Activated T-helper 17 cell treated with anti-CD3 and anti-CD28 coated beads, Interleukin-2, amount 50 U/mL, for 72 hours (primary cell): ENCODE data around the gene RAB11FIP5. TPM values are rescaled to one million over a fixed set of nuclear protein-coding genes. Genes with fewer than 3 reads are reported as not detected.
A peak's percentile ranks its signal among the peaks of the same experiment; 100 is the strongest.
"Not testable (repeated sequence)": the region's sequence is repeated elsewhere in the genome, so short reads cannot be mapped to it uniquely, and the experiment has no call there.

Source experiments
- ATAC-seq: fragments of 150-1000 bp; cut with Tn5 transposase; replicated peaks from 2 replicates; pipeline ENCODE4 v1.10.0; 2021; ENCODE audit warnings: mild to moderate bottlenecking, moderate library complexity
- H3K27ac Mint-ChIP-seq: one replicate; pipeline ENCODE4 v1.8.0; 2022; ENCODE audit warnings: mixed read lengths
- H3K27me3 Mint-ChIP-seq: one replicate; pipeline ENCODE4 v1.8.0; 2022; ENCODE audit warnings: mixed read lengths
- H3K36me3 Mint-ChIP-seq: one replicate; pipeline ENCODE4 v1.8.0; 2022; ENCODE audit warnings: low read depth, mild to moderate bottlenecking, mixed read lengths
- H3K4me1 Mint-ChIP-seq: one replicate; pipeline ENCODE4 v1.8.0; 2022; ENCODE audit warnings: mixed read lengths
- H3K4me3 Mint-ChIP-seq: one replicate; pipeline ENCODE4 v1.8.0; 2022; ENCODE audit warnings: mild to moderate bottlenecking, mixed read lengths
- H3K9me3 Mint-ChIP-seq: one replicate; pipeline ENCODE4 v1.8.0; 2022; ENCODE audit warnings: mixed read lengths
- total RNA-seq, 2 donors: library from RNA; stranded (reverse); gene quantifications; one replicate each; pipeline ENCODE4 v1.2.3, GENCODE V29; 2022

The RAB11FIP5 gene, protein sequence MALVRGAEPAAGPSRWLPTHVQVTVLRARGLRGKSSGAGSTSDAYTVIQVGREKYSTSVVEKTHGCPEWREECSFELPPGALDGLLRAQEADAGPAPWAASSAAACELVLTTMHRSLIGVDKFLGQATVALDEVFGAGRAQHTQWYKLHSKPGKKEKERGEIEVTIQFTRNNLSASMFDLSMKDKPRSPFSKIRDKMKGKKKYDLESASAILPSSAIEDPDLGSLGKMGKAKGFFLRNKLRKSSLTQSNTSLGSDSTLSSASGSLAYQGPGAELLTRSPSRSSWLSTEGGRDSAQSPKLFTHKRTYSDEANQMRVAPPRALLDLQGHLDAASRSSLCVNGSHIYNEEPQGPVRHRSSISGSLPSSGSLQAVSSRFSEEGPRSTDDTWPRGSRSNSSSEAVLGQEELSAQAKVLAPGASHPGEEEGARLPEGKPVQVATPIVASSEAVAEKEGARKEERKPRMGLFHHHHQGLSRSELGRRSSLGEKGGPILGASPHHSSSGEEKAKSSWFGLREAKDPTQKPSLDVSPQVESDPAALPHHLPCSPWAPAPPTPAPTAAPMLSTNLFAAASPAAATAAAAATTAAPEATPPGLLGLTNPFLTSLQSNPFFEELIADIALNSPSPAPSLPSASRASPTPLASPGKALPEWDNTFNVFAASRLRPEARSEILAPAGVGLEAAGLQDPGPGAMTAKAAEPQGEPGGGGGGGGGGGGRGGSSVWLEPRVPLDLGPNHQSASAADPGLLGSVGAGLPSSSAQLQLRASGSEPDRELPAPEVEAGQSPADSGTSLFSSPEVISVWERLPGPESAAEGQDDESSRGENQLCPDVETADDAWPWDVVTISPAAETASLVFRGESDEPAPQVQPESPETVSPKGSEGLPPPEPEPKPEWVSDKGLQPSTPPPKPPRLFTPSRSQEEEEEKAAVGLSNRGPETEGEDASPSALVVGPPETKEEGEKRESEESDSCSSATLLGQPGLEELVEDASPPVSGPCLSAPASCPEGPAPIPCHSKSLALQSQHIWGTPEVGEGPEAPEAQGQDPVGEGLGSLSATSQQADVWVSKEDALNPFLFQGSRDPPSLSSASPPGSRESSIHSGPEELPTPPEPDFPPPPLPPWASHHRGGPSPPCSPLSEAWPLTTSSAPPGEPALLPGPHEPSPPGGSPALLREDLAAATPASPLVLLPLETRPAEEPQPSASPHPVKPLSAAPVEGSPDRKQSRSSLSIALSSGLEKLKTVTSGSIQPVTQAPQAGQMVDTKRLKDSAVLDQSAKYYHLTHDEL (N-terminal part only)
- 10 to 100 TPM; 15.5 to 29.9 TPM for total RNA-seq

DNA sequence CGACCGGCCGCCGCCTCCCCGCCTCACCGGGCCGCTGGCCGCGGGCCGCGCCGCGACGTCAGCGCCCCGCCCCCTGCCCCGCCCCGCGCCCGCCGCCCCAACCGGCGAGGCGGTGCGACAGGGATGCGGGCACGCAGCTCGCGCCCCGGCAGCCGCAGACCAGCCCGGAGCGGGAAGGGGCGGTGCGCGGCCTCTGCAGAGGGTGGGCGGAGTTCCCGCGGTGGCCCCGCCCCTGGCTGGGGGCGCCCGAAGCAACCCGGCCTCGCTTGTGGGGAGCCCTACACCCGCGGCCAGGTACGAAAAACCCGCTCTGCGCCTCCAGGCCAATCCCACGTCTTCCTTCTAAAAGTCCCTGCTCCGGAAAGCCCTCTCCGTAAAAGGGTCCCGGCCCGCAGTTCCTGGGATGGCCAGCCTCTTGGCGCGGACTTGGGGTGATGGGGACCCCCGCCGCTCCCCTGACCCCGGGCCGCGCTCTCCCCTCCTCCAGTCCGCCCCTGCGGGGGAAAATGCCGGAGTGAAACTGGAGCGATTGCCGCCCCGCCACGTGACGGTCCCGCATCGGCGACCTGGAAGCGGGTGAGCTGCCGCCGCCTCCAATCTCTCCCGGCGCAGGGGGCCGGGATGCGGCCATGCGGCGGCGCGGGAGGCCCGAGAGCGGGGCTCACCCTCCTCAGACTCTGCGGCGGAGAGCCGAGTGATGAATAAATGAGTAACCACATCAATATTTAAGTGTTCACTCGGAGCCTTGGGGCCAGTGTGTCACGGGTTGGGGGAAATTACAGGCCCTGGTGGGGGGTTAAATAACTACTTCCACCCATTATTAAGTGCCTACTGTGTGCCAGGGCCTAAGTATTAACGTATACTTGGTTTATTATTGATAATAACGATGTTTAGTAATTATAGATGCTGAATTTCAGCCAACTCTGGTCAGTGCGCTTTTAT lies at the start of gene RAB11FIP5:
Gene RAB11FIP5 (minus strand): TSS at position 36 of the 942 bp plus-strand sequence. CDS start 171 bp downstream, outside the sequence.
- Mint-ChIP-seq H3K9me3 (no peaks in the 10 kb centered on the region), H3K36me3 (peaks cover 5% of the 10 kb centered on the region), H3K4me3 (peak within 1 kb of the TSS; percentile 92), H3K27ac (peak within 1 kb of the TSS; percentile 91), H3K27me3 (no peaks in the 10 kb centered on the region), H3K4me1 (peaks cover 12% of the 10 kb centered on the region)
- peak; percentile 82 for ATAC-seq

DNA sequence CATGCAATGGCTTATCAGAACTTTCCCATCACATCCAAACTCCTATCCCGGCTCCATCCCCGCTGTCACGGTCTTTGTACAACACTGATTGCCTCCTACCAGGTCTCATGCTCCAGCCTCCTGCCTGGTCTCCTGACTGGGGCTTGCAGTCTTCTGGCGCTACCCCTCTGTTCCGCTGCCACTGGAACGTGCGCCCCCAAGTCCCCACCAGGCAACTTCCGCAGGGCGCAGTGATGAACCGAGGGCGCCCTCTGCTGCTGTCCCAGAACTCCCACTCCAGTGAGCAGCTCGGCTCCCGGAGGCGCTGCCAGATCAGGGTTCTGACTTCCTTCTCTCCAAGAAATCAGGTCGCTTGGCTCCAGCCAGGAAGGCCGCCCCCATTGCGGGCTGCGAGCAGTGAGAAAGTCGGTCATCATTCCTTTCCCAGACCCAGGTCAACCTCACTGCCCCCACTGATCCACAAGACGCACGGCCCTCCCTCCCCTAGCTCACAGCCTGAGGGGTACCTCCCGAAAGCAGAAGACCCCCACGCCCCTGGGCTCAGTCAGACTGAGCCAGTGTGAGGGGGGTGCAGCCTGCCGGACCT lies 43.9 kb upstream of the RAB11FIP5 start:
- no peaks in the 10 kb centered on the region for H3K4me1 Mint-ChIP-seq
- H3K4me3 Mint-ChIP-seq = no peak overlapping the region
- H3K9me3 Mint-ChIP-seq = no peaks in the 10 kb centered on the region
- peak; percentile 70 for ATAC-seq
- peaks cover 29% of the 10 kb centered on the region for H3K27me3 Mint-ChIP-seq
- H3K36me3 Mint-ChIP-seq = no peaks in the 10 kb centered on the region
- no peak overlapping the region for H3K27ac Mint-ChIP-seq

DNA sequence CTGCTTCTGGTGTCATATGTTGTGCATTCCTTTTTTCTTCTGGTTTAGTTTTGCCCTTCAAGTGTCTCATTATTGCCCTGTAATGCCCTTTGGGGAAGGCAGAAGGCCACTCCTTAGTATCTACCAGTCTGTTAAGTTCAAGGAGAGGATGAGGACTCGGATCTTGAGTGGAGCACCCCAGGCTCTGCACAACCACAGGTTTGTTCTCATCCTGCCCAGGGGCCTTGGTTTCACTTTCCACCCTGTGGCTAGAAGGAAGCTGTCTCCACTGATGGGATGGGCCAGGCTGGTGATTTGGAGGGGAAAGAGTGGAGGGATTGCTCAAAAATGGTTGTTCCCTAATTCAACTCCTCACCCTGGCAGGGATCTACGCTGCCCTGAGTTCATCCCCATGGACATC lies 30.2 kb upstream of the RAB11FIP5 start:
- ATAC-seq = no peak
- no peaks in the 10 kb centered on the region for H3K4me1 Mint-ChIP-seq
- no peaks in the 10 kb centered on the region for H3K9me3 Mint-ChIP-seq
- H3K27ac Mint-ChIP-seq = no peak overlapping the region
- peaks cover 6% of the 10 kb centered on the region for H3K27me3 Mint-ChIP-seq
- no peaks in the 10 kb centered on the region for H3K36me3 Mint-ChIP-seq
- H3K4me3 Mint-ChIP-seq = no peak overlapping the region

DNA sequence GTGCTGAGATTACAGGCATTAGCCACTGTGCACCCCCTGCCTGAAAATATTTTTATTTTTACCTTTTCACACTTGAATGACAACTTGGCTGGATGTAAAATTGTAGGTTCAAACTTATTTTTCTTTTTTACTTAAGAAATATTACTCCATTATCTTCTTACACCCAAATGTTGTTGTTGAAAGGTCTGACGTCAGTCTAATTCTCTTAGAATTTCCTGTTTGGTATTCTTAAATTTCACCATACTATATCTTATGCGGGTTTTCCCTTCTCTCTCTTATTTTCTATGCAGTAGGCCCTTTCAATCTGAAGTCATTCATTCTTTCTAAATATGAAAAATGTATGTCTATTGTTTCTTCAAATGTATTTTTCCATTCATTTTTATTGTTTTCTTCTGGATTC lies 29.1 kb upstream of the RAB11FIP5 start:
- Mint-ChIP-seq H3K9me3 (no peaks in the 10 kb centered on the region), H3K27me3 (peaks cover 6% of the 10 kb centered on the region), H3K27ac (no peak overlapping the region), H3K36me3 (no peaks in the 10 kb centered on the region), H3K4me3 (no peak overlapping the region), H3K4me1 (no peaks in the 10 kb centered on the region)
- ATAC-seq = no peak

DNA sequence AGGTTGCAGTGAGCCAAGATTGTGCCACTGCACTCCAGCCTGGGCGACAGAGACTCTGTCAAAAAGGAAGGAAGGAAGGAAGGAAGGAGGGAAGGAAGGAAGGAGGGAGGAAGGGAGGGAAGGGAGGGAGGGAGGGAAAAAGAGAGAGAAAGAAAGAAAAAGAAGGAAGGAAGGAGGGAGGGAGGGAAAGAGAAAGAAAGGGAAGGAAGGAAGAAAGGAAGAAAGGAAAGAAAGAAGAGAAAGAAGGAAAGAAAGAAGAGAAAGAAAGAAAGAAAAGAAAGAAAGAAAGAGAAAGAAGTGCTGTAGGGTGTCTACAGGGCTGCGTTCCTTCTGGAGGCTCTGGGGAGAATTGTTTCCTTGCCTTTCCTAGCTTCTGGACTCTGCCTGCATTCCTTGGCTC lies 22.5 kb upstream of the RAB11FIP5 start:
- no peaks in the 10 kb centered on the region for H3K4me1 Mint-ChIP-seq
- H3K36me3 Mint-ChIP-seq = no peaks in the 10 kb centered on the region
- no peak for ATAC-seq
- no peaks in the 10 kb centered on the region for H3K9me3 Mint-ChIP-seq
- H3K4me3 Mint-ChIP-seq = no peak overlapping the region
- no peaks in the 10 kb centered on the region for H3K27me3 Mint-ChIP-seq
- no peak overlapping the region for H3K27ac Mint-ChIP-seq

DNA sequence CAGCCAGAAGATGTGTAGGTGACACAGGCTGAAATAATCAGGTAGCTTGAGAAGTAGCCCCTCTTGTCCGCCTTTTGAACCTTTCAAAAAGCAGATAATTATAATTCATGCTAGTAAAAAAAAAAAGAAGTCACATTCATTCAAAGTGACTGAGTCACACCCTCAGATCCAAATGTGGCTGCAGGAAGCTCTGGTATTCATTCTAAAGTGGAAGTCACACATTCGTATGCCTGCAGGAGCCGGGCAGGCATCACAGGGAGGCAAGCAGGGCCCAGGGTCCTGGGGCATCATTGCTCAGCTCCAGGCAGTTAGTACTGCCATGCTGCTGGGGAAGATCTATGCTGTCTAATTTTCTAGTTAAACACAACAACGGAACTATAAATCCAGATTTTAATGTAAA lies 21.7 kb upstream of the RAB11FIP5 start:
- Mint-ChIP-seq H3K36me3 (no peaks in the 10 kb centered on the region), H3K27me3 (no peaks in the 10 kb centered on the region), H3K27ac (no peak overlapping the region), H3K4me1 (no peaks in the 10 kb centered on the region), H3K4me3 (no peak overlapping the region), H3K9me3 (no peaks in the 10 kb centered on the region)
- no peak for ATAC-seq

DNA sequence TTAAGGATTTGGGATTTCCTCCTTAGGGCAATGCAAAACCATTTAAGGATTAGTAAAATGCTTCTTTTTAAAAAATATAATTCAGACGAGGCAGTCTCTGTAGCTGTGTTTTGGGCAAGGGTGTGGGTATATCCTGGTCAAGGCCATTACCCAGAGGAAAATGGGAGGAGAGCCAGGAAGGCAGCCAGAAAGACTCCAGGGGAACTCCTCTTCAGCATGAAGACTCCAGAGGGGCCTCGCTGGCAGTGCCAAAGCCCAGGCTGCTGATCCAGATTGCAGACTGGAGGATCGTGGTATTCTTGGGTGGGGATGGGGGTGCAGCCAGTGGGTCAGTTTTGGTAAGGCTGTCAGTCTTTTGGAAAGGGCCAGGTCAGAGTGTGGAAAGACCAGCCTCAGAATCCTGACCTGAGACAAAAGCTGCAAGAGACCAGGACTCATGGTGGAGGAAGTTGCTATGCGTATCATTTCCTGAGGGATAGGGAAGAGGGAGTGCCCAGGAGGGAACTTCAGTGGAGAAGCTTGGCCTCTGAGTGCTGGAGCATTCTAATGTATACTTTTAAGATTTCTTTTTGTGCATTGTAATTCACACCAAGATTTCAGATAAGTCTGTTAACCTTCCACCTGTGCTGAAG lies 20.9 kb upstream of the RAB11FIP5 start:
- Mint-ChIP-seq H3K27ac (no peak overlapping the region), H3K9me3 (no peaks in the 10 kb centered on the region), H3K27me3 (no peaks in the 10 kb centered on the region), H3K4me3 (no peak overlapping the region), H3K4me1 (no peaks in the 10 kb centered on the region), H3K36me3 (no peaks in the 10 kb centered on the region)
- no peak for ATAC-seq

DNA sequence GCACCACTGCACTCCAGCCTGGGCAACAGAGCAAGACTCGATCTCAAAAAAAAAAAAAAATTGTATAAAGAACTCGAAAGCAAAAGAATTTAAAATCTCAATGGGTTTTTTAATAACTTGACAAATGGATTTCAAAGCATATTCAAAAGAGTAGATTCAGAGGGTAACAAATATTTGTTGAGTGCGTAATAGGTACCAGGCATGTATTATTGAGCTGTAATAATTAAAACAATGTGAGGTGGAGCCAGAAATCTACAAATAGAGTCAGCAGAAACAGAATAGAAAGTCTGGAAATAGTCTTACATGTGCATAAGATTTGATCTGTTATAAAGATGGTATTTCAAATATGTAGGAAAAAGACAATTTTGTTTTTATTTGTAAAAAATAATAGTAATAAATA lies 19.1 kb upstream of the RAB11FIP5 start:
- H3K9me3 Mint-ChIP-seq = no peaks in the 10 kb centered on the region
- ATAC-seq = no peak
- no peak overlapping the region for H3K4me3 Mint-ChIP-seq
- H3K4me1 Mint-ChIP-seq = no peaks in the 10 kb centered on the region
- no peaks in the 10 kb centered on the region for H3K36me3 Mint-ChIP-seq
- no peak overlapping the region for H3K27ac Mint-ChIP-seq
- H3K27me3 Mint-ChIP-seq = no peaks in the 10 kb centered on the region

DNA sequence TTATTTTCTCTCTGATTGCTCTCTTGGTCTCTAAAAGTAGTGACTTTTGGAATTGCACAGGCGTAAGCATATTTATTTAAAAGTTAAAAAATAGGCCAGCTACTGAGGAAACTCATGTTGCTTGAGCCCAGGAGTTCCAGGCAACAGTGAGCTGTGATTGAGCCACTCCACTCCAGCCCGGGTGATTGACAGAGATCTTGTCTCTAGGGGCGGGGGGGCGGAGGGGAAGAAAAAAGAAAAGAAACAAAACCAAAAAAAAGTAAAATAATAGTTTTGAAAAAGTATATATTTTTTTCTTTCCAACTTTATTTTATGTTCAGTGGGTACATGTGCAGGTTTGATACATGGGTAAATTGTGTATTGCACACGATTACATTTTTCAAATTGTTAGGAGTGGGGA lies 18.0 kb upstream of the RAB11FIP5 start:
- Mint-ChIP-seq H3K4me1 (no peaks in the 10 kb centered on the region), H3K9me3 (no peaks in the 10 kb centered on the region), H3K4me3 (no peak overlapping the region), H3K27me3 (peaks cover 5% of the 10 kb centered on the region), H3K27ac (no peak overlapping the region), H3K36me3 (no peaks in the 10 kb centered on the region)
- no peak for ATAC-seq

DNA sequence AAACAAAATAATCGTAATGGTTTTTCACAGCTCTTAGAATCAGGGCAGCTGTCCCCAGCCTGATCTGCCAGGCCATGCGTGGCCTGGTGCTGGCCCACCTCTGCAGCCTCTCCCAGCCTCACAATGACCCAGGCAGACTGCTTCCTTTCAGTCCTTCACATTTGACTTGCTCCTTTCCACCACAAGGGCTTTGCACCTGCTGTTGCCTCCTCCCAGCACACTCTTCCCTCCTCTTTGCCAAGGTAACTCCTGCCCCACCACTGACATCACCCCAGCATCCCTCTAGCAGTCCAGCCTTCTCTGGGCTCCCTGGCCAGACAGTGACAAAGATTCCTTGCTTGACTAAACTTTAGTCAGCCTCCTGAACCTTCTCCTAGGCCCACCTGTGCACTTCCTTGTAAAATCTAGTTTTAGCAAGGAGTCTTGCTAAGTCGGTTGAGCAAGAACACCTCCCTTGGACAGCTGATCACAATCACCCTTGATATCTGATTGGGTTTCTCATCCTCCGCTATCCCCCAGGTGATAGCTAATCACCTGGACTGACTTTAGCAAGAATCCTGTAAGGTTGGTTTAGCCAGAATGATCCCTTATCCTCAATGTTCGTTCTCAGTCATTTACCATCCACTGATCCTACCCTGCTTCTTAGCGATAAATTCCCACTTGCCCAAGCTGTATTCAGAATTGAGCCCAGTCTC lies 16.2 kb upstream of the RAB11FIP5 start:
- Mint-ChIP-seq H3K4me3 (no peak overlapping the region), H3K9me3 (no peaks in the 10 kb centered on the region), H3K27me3 (peaks cover 9% of the 10 kb centered on the region), H3K4me1 (no peaks in the 10 kb centered on the region), H3K36me3 (no peaks in the 10 kb centered on the region), H3K27ac (no peak overlapping the region)
- no peak for ATAC-seq

DNA sequence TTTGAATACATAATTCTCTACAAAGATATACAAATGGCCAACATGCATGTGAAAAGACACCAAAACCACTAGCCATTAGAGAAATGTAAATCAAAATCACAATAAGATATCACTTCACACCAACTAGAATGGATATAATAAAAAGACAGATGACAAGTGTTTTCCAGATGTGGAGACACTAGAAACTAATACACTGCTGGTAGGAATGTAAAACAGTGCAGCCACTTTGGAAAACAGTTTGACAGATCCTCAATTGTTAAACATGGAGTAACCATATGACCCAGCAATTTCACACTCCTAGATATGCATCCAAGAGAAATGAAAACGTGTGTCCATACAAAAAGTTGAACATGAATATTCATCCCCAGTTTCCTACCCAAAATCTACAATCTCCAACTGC lies 9.8 kb upstream of the RAB11FIP5 start:
- Mint-ChIP-seq H3K27me3 (peaks cover 18% of the 10 kb centered on the region), H3K27ac (no peak overlapping the region), H3K36me3 (no peaks in the 10 kb centered on the region), H3K4me1 (no peaks in the 10 kb centered on the region), H3K9me3 (no peaks in the 10 kb centered on the region), H3K4me3 (no peak overlapping the region)
- ATAC-seq = no peak

DNA sequence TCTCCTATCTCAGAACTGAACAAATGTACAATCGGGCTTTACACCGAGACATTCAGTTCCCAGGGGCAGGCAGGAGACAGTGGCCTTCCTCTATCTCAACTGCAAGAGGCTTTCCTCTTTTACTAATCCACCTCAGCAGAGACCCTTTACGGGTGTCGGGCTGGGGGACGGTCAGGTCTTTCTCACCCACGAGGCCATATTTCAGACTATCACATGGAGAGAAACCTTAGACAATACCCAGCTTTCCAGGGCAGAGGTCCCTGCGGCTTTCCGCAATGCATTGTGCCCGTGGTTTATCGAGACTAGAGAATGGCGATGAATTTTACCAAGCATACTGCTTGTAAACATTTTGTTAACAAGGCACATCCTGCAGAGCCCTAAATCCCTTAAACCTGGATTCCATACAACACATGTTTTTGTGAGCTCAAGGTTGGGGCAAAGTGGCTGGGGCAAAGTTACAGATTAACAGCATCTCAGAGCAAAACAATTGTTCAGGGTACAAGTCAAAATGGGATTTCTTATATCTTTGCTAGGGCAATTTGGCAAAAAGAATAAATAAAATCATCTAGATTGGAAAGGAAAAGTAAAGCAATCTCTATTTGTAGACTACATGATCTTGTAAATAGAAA lies 7.0 kb upstream of the RAB11FIP5 start:
- not testable (repeated sequence) for H3K27ac Mint-ChIP-seq, H3K27me3 Mint-ChIP-seq, H3K4me1 Mint-ChIP-seq, H3K9me3 Mint-ChIP-seq, H3K36me3 Mint-ChIP-seq, ATAC-seq, H3K4me3 Mint-ChIP-seq
